NOMO-1 treated with DMSO at 0.1 percent for 48 hours (cell line): ENCODE data around the gene KCTD1.
"Not testable (repeated sequence)": the region's sequence is repeated elsewhere in the genome, so short reads cannot be mapped to it uniquely, and the experiment has no call there.

Experiments used
- DNase-seq: peaks from one replicate; lab custom pipeline; 2025; ENCODE audit not compliant: unreplicated experiment; lab: John Stamatoyannopoulos, UW

The KCTD1 gene

GRCh38 chr18:26459884-26460283 is 88.5 kb downstream of the KCTD1 start:
- no peak for DNase-seq

- DNase-seq = no peak
Observed at GRCh38 chr18:26459340-26459739, 89.0 kb downstream of the KCTD1 start.

GRCh38 chr18:26458526-26459232 is 89.7 kb downstream of the KCTD1 start:
- peak; percentile 59 for DNase-seq

GRCh38 chr18:26457611-26458353 is 90.6 kb downstream of the KCTD1 start:
- DNase-seq = no peak

- no peak for DNase-seq
Observed at GRCh38 chr18:26457195-26457594, 91.2 kb downstream of the KCTD1 start.

- no peak for DNase-seq
Observed at GRCh38 chr18:26456070-26456491, 92.3 kb downstream of the KCTD1 start.

GRCh38 chr18:26455639-26456038 is 92.7 kb downstream of the KCTD1 start:
- no peak for DNase-seq

GRCh38 chr18:26454616-26455015 is 93.7 kb downstream of the KCTD1 start:
- DNase-seq = no peak

GRCh38 chr18:26454192-26454591 is 94.2 kb downstream of the KCTD1 start:
- no peak for DNase-seq

- DNase-seq = no peak
Observed at GRCh38 chr18:26453386-26453901, 94.9 kb downstream of the KCTD1 start.

- DNase-seq = no peak
Observed at GRCh38 chr18:26450989-26451682, 97.2 kb downstream of the KCTD1 start.

GRCh38 chr18:26448714-26449159 is 99.6 kb downstream of the KCTD1 start:
- DNase-seq = no peak

- no peak for DNase-seq
Observed at GRCh38 chr18:26443853-26444252, 104.5 kb downstream of the KCTD1 start.

- no peak for DNase-seq
Observed at GRCh38 chr18:26442126-26442525, 106.2 kb downstream of the KCTD1 start.

GRCh38 chr18:26440644-26441043 is 107.7 kb downstream of the KCTD1 start:
- no peak for DNase-seq

- no peak for DNase-seq
Observed at GRCh38 chr18:26439537-26439936, 108.8 kb downstream of the KCTD1 start.

GRCh38 chr18:26438980-26439379 is 109.4 kb downstream of the KCTD1 start:
- DNase-seq = peak; percentile 20

- not testable (repeated sequence) for DNase-seq
Observed at GRCh38 chr18:26437634-26438033, 110.7 kb downstream of the KCTD1 start.

- no peak for DNase-seq
Observed at GRCh38 chr18:26436176-26437051, 111.9 kb downstream of the KCTD1 start.

- DNase-seq = no peak
Observed at GRCh38 chr18:26435415-26436095, 112.8 kb downstream of the KCTD1 start.
